NCI-H460 (cell line): Measurements from ENCODE around the gene DENND5B. TPM values are rescaled to one million over a fixed set of nuclear protein-coding genes. Genes with fewer than 3 reads are reported as not detected.

Experiments used
- DNase-seq: peaks from one replicate; pipeline ENCODE4 v3.0.0-alpha.2; 2016; ENCODE audit warnings: low read depth; ENCODE audit errors: extremely low read depth
- small RNA-seq, 2 experiments: library from RNA; depleted of rRNA; stranded (forward); fragments of <200 nt; gene quantifications; one replicate each; pipeline ENCODE3, GENCODE V24; 2014
- total RNA-seq: library from RNA; depleted of rRNA; stranded (reverse); fragments of >200 nt; shearing (Covaris generic); gene quantifications from 2 replicates; pipeline ENCODE4 v1.2.3, GENCODE V29; 2014; rRNA removed

DENND5B gene
- total RNA-seq, 1 experiment from 2014 or later = 18.9 TPM

- no peak for DNase-seq
These were observed 236.9 kb downstream of the DENND5B start for GRCh38 chr12:31353750-31354708.

- DNase-seq = no peak
These were observed 244.7 kb downstream of the DENND5B start for GRCh38 chr12:31346267-31346666.

- DNase-seq = no peak
These were observed 247.8 kb downstream of the DENND5B start for GRCh38 chr12:31343139-31343538.

- DNase-seq = no peak
These were observed 248.7 kb downstream of the DENND5B start for GRCh38 chr12:31342286-31342685.

- DNase-seq = no peak
These were observed 250.9 kb downstream of the DENND5B start for GRCh38 chr12:31339831-31340622.

- no peak for DNase-seq
These were observed 253.0 kb downstream of the DENND5B start for GRCh38 chr12:31337952-31338351.

Small RNA genes lying within 50 kb of the gene (small RNA-seq; reads per million reads assigned to genes)
- gene RF00019 (0 reads per million in 2 experiments), gene RF00026 (0 reads per million in 2 experiments), gene RNU5F-4P (0.17 to 0.35 reads per million in 2 experiments), gene RNU6-618P (0 reads per million in 2 experiments), gene RPL31P50 (0 to 0.02 reads per million in 2 experiments)

Other genes starting within 250 kb of the DENND5B start
- gene ETFBKMT, start 68.6 kb upstream of the DENND5B start, total RNA-seq = 0.84 and 1.0 TPM in 2 replicates
- gene AMN1, start 137.9 kb upstream of the DENND5B start, total RNA-seq = 19.0 and 20.1 TPM in 2 replicates